MM.1S (cell line): Measurements from ENCODE around the gene FZR1.

Source experiments
- DNase-seq: peaks from one replicate; pipeline ENCODE4 v3.0.0-alpha.2; 2015
- H2AFZ ChIP-seq: fragments of 300-600 bp; sonication (generic); 2 replicates; pipeline ENCODE4 v1.6.0; 2016; ENCODE audit warnings: antibody characterized with exemption, low read length
- H3F3A ChIP-seq: fragments of 300-600 bp; sonication (generic); 2 replicates; pipeline ENCODE4 v1.6.1; 2016; ENCODE audit warnings: mild to moderate bottlenecking, antibody characterized with exemption, low read length, moderate library complexity, mixed read lengths; ENCODE audit not compliant: insufficient read depth
- H3K27ac ChIP-seq: fragments of 300-600 bp; sonication (generic); 2 replicates; pipeline ENCODE4 v1.5.1; 2016; ENCODE audit warnings: mild to moderate bottlenecking, low read length
- H3K27me3 ChIP-seq: fragments of 300-600 bp; sonication (generic); replicated peaks from 2 replicates; pipeline ENCODE4 v1.6.0; 2016; ENCODE audit warnings: low read length; ENCODE audit not compliant: insufficient read depth
- H3K36me3 ChIP-seq: fragments of 300-600 bp; sonication (generic); replicated peaks from 2 replicates; pipeline ENCODE4 v1.6.1; 2016; ENCODE audit warnings: mild to moderate bottlenecking, low read length, mixed read lengths; ENCODE audit not compliant: insufficient read depth
- H3K4me1 ChIP-seq: fragments of 300-600 bp; sonication (generic); 2 replicates; pipeline ENCODE4 v1.6.1; 2016; ENCODE audit warnings: low read length, mixed read lengths
- H3K4me2 ChIP-seq: fragments of 300-600 bp; sonication (generic); 2 replicates; pipeline ENCODE4 v1.6.0; 2016; ENCODE audit warnings: low read depth, low read length
- H3K4me3 ChIP-seq: fragments of 300-600 bp; sonication (generic); 2 replicates; pipeline ENCODE4 v1.5.1; 2016; ENCODE audit warnings: low read length, mixed read lengths
- H3K79me2 ChIP-seq: fragments of 300-600 bp; sonication (generic); 2 replicates; pipeline ENCODE4 v1.6.1; 2016; ENCODE audit warnings: mixed run types, low read length, mixed read lengths
- H3K9ac ChIP-seq: fragments of 300-600 bp; sonication (generic); 2 replicates; pipeline ENCODE4 v1.6.1; 2016; ENCODE audit warnings: low read length, mixed read lengths
- H3K9me2 ChIP-seq: fragments of 300-600 bp; sonication (generic); replicated peaks from 2 replicates; pipeline ENCODE4 v1.6.1; 2016; ENCODE audit warnings: mild to moderate bottlenecking, low read length, mixed read lengths; ENCODE audit not compliant: insufficient read depth
- H3K9me3 ChIP-seq: fragments of 300-600 bp; sonication (generic); replicated peaks from 2 replicates; pipeline ENCODE4 v1.6.1; 2016; ENCODE audit warnings: mild to moderate bottlenecking, low read length, mixed read lengths; ENCODE audit not compliant: insufficient read depth
- H4K20me1 ChIP-seq: fragments of 300-600 bp; sonication (generic); 2 replicates; pipeline ENCODE4 v1.6.1; 2016; ENCODE audit warnings: mild to moderate bottlenecking, low read length, moderate library complexity, mixed read lengths; ENCODE audit not compliant: insufficient read depth
- EZH2 ChIP-seq: fragments of 300-600 bp; sonication (generic); optimal IDR thresholded peaks from 2 replicates; pipeline ENCODE3; 2017; ENCODE audit warnings: low read depth, mild to moderate bottlenecking, antibody characterized with exemption, low read length, mixed read lengths
- EZH2phosphoT487 ChIP-seq: fragments of 300-600 bp; sonication (generic); IDR thresholded peaks from 2 replicates; pipeline ENCODE4 v1.6.1; 2018; ENCODE audit warnings: antibody characterized with exemption, low read length
- TF ChIP-seq, protein P1 (sequence below): fragments of 300-600 bp; sonication (generic); IDR thresholded peaks from 2 replicates; pipeline ENCODE4 v1.5.1; 2016; ENCODE audit warnings: antibody characterized with exemption, low read length, mixed read lengths

Gene FZR1

DNA sequence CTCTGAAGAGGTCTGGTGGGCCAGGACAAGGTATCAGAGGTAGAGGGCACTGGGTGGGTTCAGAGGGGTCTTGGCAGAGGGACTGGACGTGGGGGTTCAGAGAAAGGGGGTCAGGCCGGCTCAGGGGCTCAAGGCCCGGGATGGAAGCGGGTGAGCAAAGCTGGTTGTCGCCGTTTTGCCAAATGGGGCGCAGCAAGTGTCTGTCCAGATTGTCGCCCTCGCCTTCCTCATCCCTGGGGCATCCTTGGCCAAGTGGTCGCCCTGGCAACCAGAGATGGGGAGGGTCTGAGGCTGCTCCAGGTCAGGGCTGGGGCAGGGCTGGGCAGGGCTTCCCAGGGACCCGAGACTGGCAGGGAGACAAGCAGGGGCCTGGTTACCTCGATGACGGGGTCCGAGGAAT is 12.5 kb upstream of the FZR1 start:
- Histone ChIP-seq H3K79me2 (peaks cover 23% of the 10 kb centered on the region), H3K9ac (no peak overlapping the region), H3K27ac (no peak overlapping the region), H4K20me1 (no peaks in the 10 kb centered on the region; the same call in 1 of the 2 replicates), H3K4me2 (no peak overlapping the region), H3K36me3 (0 out of 2 replicates have a peak, but pooled peaks cover 3% of the 10 kb centered on the region), H2AFZ (no peak overlapping the region), H3K9me3 (no peaks in the 10 kb centered on the region), H3F3A (no peaks in the 10 kb centered on the region), H3K4me3 (no peak overlapping the region), H3K9me2 (no peaks in the 10 kb centered on the region), H3K27me3 (no peaks in the 10 kb centered on the region), H3K4me1 (no peaks in the 10 kb centered on the region)
- no peak for DNase-seq
- TF ChIP-seq EZH2: no peak
- TF ChIP-seq EZH2phosphoT487: no peak
- TF ChIP-seq, protein P1, sequence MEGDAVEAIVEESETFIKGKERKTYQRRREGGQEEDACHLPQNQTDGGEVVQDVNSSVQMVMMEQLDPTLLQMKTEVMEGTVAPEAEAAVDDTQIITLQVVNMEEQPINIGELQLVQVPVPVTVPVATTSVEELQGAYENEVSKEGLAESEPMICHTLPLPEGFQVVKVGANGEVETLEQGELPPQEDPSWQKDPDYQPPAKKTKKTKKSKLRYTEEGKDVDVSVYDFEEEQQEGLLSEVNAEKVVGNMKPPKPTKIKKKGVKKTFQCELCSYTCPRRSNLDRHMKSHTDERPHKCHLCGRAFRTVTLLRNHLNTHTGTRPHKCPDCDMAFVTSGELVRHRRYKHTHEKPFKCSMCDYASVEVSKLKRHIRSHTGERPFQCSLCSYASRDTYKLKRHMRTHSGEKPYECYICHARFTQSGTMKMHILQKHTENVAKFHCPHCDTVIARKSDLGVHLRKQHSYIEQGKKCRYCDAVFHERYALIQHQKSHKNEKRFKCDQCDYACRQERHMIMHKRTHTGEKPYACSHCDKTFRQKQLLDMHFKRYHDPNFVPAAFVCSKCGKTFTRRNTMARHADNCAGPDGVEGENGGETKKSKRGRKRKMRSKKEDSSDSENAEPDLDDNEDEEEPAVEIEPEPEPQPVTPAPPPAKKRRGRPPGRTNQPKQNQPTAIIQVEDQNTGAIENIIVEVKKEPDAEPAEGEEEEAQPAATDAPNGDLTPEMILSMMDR: no peak

DNA sequence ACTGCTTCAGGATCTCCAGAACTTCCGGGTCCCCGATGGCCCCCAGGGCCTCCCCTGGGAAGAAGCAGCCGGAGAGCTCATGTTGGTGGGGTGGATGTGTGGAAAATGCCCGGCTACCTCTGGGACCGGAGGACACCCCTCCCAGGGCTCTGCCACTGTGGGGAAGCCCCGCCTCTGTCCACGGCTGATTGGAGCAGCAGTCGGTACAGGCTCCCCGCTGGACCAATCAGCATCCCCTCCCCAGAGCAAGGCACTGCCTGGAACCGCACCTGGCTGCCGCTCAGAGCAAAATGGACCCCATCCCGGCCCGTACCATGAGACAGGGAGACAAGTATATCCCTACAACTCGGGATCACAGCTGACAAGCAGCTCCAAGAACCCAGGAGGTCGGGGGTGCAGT is 12.1 kb upstream of the FZR1 start:
- H3K27ac ChIP-seq: no peak overlapping the region
- no peak overlapping the region for H3K4me2 ChIP-seq
- no peaks in the 10 kb centered on the region for H3K9me3 ChIP-seq
- peaks cover 27% of the 10 kb centered on the region for H3K79me2 ChIP-seq
- 0 out of 2 replicates have a peak, but pooled peaks cover 2% of the 10 kb centered on the region for H3K4me1 ChIP-seq
- TF ChIP-seq EZH2 (no peak), EZH2phosphoT487 (no peak)
- TF ChIP-seq, protein P1: no peak
- H3K9me2 ChIP-seq: no peaks in the 10 kb centered on the region
- H3K36me3 ChIP-seq: 0 out of 2 replicates have a peak, but pooled peaks cover 3% of the 10 kb centered on the region
- H2AFZ ChIP-seq: no peak overlapping the region
- H3K27me3 ChIP-seq: no peaks in the 10 kb centered on the region
- H3F3A ChIP-seq: no peaks in the 10 kb centered on the region
- no peak overlapping the region for H3K4me3 ChIP-seq
- no peaks in the 10 kb centered on the region; the same call in 1 of the 2 replicates for H4K20me1 ChIP-seq
- no peak overlapping the region for H3K9ac ChIP-seq
- no peak for DNase-seq

DNA sequence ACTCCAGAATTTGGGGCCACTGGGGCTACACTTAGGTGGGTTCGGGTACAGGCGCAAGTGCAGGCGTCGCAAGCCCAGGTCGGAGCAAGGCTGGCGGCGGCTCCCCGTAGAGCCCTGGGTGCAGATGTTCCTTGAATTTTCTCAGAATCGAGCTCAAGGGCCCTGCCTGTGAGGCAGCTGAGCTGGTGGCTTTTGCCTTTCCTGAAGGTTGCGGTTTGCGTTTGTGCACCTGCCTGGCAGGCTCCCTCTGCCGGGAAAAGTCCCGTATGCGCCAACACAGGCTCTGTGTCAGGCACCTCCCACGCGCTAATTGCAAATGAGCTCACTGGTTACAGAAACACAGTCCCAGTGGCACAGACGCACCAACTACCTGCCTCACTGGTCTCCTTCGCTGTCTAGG is 11.6 kb upstream of the FZR1 start:
- Histone ChIP-seq H3K4me2 (no peak overlapping the region), H3K27me3 (no peaks in the 10 kb centered on the region), H3K9ac (no peak overlapping the region), H3K9me2 (no peaks in the 10 kb centered on the region), H3K4me1 (0 out of 2 replicates have a peak, but pooled peaks cover 6% of the 10 kb centered on the region), H4K20me1 (no peaks in the 10 kb centered on the region; the same call in 1 of the 2 replicates), H3K9me3 (no peaks in the 10 kb centered on the region), H3F3A (no peaks in the 10 kb centered on the region), H2AFZ (no peak overlapping the region), H3K27ac (no peak overlapping the region), H3K4me3 (no peak overlapping the region), H3K79me2 (peaks cover 32% of the 10 kb centered on the region), H3K36me3 (0 out of 2 replicates have a peak, but pooled peaks cover 3% of the 10 kb centered on the region)
- no peak for DNase-seq
- no peak for TF ChIP-seq EZH2phosphoT487
- TF ChIP-seq, protein P1: no peak
- TF ChIP-seq EZH2: no peak
